Activated CD4-positive, alpha-beta T cell treated with anti-CD3 and anti-CD28 coated beads, Interleukin-2, Interleukin-6, amounts not matched to agents 100 ng/mL and 50 ng/mL, durations not matched to agents 16 hours and 8 hours (primary cell): ENCODE results near the gene RNASE3.
"Not testable (repeated sequence)": the region's sequence is repeated elsewhere in the genome, so short reads cannot be mapped to it uniquely, and the experiment has no call there.

Experiments used
- DNase-seq: peaks from one replicate; pipeline ENCODE4 v3.0.0-alpha.2; 2020

RNASE3 gene

GRCh38 chr14:20891126-20891825, at the start of gene RNASE3:
Gene RNASE3 (plus strand): TSS chr14:20891385. CDS start chr14:20891687, 302 bp downstream.
- not testable (repeated sequence) for DNase-seq

GRCh38 chr14:20846560-20846959, 44.6 kb upstream of the RNASE3 start:
- DNase-seq: no peak

GRCh38 chr14:20848316-20848954, 42.8 kb upstream of the RNASE3 start:
- DNase-seq: no peak

GRCh38 chr14:20848955-20849570, 42.1 kb upstream of the RNASE3 start:
- no peak for DNase-seq

GRCh38 chr14:20853042-20853441, 38.1 kb upstream of the RNASE3 start:
- no peak for DNase-seq

- DNase-seq: peak; percentile 71
Observed at GRCh38 chr14:20855652-20856291, 35.4 kb upstream of the RNASE3 start.

- no peak for DNase-seq
Observed at GRCh38 chr14:20857207-20857606, 34.0 kb upstream of the RNASE3 start.

GRCh38 chr14:20857630-20858261, 33.4 kb upstream of the RNASE3 start:
- peak; percentile 80 for DNase-seq

- no peak for DNase-seq
Observed at GRCh38 chr14:20866194-20866593, 25.0 kb upstream of the RNASE3 start.

- no peak for DNase-seq
Observed at GRCh38 chr14:20866963-20867362, 24.2 kb upstream of the RNASE3 start.

- peak; percentile 89 for DNase-seq
Observed at GRCh38 chr14:20873370-20874177, 17.6 kb upstream of the RNASE3 start.

- no peak for DNase-seq
Observed at GRCh38 chr14:20877016-20877415, 14.2 kb upstream of the RNASE3 start.

GRCh38 chr14:20878695-20879094, 12.5 kb upstream of the RNASE3 start:
- DNase-seq: no peak

- not testable (repeated sequence) for DNase-seq
Observed at GRCh38 chr14:20881229-20881628, 10.0 kb upstream of the RNASE3 start.

GRCh38 chr14:20882787-20883186, 8.4 kb upstream of the RNASE3 start:
- DNase-seq: not testable (repeated sequence)

GRCh38 chr14:20888411-20888810, 2.8 kb upstream of the RNASE3 start:
- not testable (repeated sequence) for DNase-seq

GRCh38 chr14:20895322-20895721, 4.1 kb downstream of the RNASE3 start:
- not testable (repeated sequence) for DNase-seq

- no peak for DNase-seq
Observed at GRCh38 chr14:20904393-20905029, 13.3 kb downstream of the RNASE3 start.

- DNase-seq: no peak
Observed at GRCh38 chr14:20905676-20906075, 14.5 kb downstream of the RNASE3 start.

GRCh38 chr14:20907214-20907613, 16.0 kb downstream of the RNASE3 start:
- DNase-seq: no peak

GRCh38 chr14:20910822-20911221, 19.6 kb downstream of the RNASE3 start:
- not testable (repeated sequence) for DNase-seq
